ENCODE data around the gene AP5B1.
A peak's percentile ranks its signal among the peaks of the same experiment; 100 is the strongest.
"Not testable (repeated sequence)": the region's sequence is repeated elsewhere in the genome, so short reads cannot be mapped to it uniquely, and the experiment has no call there.

Gene AP5B1

GRCh38 chr11:65764434-65764833 lies 16.3 kb downstream of the AP5B1 start:
- TF ChIP-seq ZFP3 (CRISPR knock-in tag; IDR thresholded peaks at IDR 0.05) (no peak), ZC3H10 (CRISPR knock-in tag; IDR thresholded peaks at IDR 0.05) (no peak), ZFP30 (CRISPR knock-in tag; IDR thresholded peaks at IDR 0.05) (no peak), CSDC2 (CRISPR knock-in tag; IDR thresholded peaks at IDR 0.05) (no peak), TSHZ2 (CRISPR knock-in tag; IDR thresholded peaks at IDR 0.05) (no peak), GLIS3 (CRISPR knock-in tag; IDR thresholded peaks at IDR 0.05) (no peak), OSR1 (CRISPR knock-in tag; IDR thresholded peaks at IDR 0.05) (no peak), RARB (CRISPR knock-in tag; IDR thresholded peaks at IDR 0.05) (no peak), PPARA (CRISPR knock-in tag; IDR thresholded peaks at IDR 0.05; ENCODE audit: borderline replicate concordance) (no peak), ARNTL (CRISPR knock-in tag; IDR thresholded peaks at IDR 0.05; ENCODE audit: borderline replicate concordance, low read depth) (no peak), ZNF8 (CRISPR knock-in tag; IDR thresholded peaks at IDR 0.05) (no peak), POU6F1 (CRISPR knock-in tag; IDR thresholded peaks at IDR 0.05; ENCODE audit: borderline replicate concordance, low read depth) (no peak), CSRNP3 (CRISPR knock-in tag; IDR thresholded peaks at IDR 0.05) (no peak), ZNF70 (CRISPR knock-in tag; IDR thresholded peaks at IDR 0.05) (no peak)
- no peak for ATAC-seq

- ATAC-seq: not testable (repeated sequence)
Measured at GRCh38 chr11:65762816-65763215, 18.0 kb downstream of the AP5B1 start.

GRCh38 chr11:65762169-65762568 lies 18.6 kb downstream of the AP5B1 start:
- ATAC-seq: not testable (repeated sequence)

- TF ChIP-seq ZFP30 (CRISPR knock-in tag; IDR thresholded peaks at IDR 0.05): no peak
- TF ChIP-seq CREB5 (CRISPR knock-in tag; IDR thresholded peaks at IDR 0.05; ENCODE audit: low read depth): no peak
- TF ChIP-seq OSR1 (CRISPR knock-in tag; IDR thresholded peaks at IDR 0.05): no peak
- TF ChIP-seq TCF4 (CRISPR knock-in tag; IDR thresholded peaks at IDR 0.05; ENCODE audit: borderline replicate concordance): no peak
- no peak for TF ChIP-seq ZFP3 (CRISPR knock-in tag; IDR thresholded peaks at IDR 0.05)
- TF ChIP-seq ZNF8 (CRISPR knock-in tag; IDR thresholded peaks at IDR 0.05): no peak
- TF ChIP-seq PPARA (CRISPR knock-in tag; IDR thresholded peaks at IDR 0.05; ENCODE audit: borderline replicate concordance): no peak
- TF ChIP-seq POU6F1 (CRISPR knock-in tag; IDR thresholded peaks at IDR 0.05; ENCODE audit: borderline replicate concordance, low read depth): no peak
- no peak for TF ChIP-seq CSRNP3 (CRISPR knock-in tag; IDR thresholded peaks at IDR 0.05)
- no peak for TF ChIP-seq TSHZ2 (CRISPR knock-in tag; IDR thresholded peaks at IDR 0.05)
- ATAC-seq: peak; percentile 73
Measured at GRCh38 chr11:65745049-65745448, 35.7 kb downstream of the AP5B1 start.
